SU-DHL-6 (cell line): ENCODE measurements around the gene CNTNAP5.

Experiments used
- CTCF ChIP-seq: fragments of 200-600 bp; sonication (generic); IDR thresholded peaks from one replicate; pipeline ENCODE4 v1.5.1; 2017; ENCODE audit warnings: antibody characterized with exemption, mild to moderate bottlenecking, low read length, moderate library complexity; ENCODE audit not compliant: insufficient read depth, poor library complexity, severe bottlenecking
- EZH2phosphoT487 ChIP-seq: fragments of 200-600 bp; sonication (generic), shearing (Covaris generic); conservative IDR thresholded peaks from 2 replicates; pipeline ENCODE4 v1.6.1; 2018; ENCODE audit warnings: mild to moderate bottlenecking, antibody characterized with exemption, low read length, moderate library complexity, mixed read lengths

- no peak for TF ChIP-seq CTCF
- no peak for TF ChIP-seq EZH2phosphoT487
Measured at GRCh38 chr2:124923097-124923496, 898.0 kb downstream of the CNTNAP5 start.
